ENCODE data around the gene LDB1. TPM values are rescaled to one million over a fixed set of nuclear protein-coding genes. Genes with fewer than 3 reads are reported as not detected.

LDB1 gene, protein sequence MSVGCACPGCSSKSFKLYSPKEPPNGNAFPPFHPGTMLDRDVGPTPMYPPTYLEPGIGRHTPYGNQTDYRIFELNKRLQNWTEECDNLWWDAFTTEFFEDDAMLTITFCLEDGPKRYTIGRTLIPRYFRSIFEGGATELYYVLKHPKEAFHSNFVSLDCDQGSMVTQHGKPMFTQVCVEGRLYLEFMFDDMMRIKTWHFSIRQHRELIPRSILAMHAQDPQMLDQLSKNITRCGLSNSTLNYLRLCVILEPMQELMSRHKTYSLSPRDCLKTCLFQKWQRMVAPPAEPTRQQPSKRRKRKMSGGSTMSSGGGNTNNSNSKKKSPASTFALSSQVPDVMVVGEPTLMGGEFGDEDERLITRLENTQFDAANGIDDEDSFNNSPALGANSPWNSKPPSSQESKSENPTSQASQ
- 10 to 100 TPM; 11.9 to 51.9 TPM for total RNA-seq
- 1 to 10 TPM; 2.4 to 8.6 TPM for polyA plus RNA-seq

DNA sequence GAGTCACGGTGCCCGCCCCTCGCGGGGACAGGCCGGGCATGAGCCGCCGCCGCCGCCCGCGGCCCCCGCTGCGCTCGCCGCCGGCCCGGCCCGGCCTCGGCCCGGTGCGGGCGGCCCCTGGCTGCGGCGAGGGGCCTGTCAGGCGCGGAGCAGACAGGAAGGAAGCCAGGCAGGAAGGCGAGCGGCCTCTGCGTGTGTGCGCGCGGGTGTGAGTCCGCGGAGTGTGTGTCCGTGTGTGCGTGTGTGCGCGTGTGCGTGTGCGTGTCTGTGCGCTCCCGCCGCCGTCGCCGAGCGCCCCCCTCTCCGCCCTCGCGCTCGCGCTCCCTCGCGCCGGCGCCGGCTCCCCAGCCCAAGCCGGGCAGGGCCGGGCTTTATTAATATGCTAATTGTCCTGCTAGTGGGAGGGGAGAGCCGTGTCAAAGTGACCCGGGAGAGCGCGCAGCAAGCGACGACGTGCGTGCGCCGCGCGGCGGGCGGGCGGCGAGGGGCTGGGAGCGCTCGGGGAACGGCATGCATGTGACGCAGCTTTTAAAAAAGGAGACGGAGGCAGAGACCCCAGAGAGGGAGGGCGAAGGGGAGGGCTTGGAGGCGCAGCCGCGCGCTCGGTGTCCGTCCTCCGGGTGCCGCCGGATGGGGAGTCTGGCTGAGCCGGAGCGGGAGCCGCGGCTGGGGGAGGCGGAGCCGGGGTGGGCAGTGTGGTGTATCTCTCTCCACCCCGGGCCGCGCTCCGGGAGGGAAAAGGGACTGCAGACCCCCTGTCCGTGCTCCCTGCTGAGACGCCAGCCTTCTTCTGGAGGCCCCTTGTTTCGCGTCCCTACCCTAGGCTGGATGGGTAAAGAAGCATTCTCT lies at the start of gene LDB1:
Gene LDB1 (minus strand): TSS at position 227 of the 849 bp plus-strand sequence. CDS start 258 bp downstream, outside the sequence.
- Histone ChIP-seq H3K27ac (ENCODE audit: low read depth in 1 of 2, low read length in 2 of 2) (peak within 1 kb of the TSS; percentile 91 to 93), H3K4me3 (ENCODE audit: low read depth in 1 of 3, low read length in 3 of 3) (peak within 1 kb of the TSS; percentile 69 to 89 (median 83)), H3K27me3 (ENCODE audit: control insufficient read depth in 4 of 4, insufficient read depth in 4 of 4, low read length in 3 of 4) (no peaks in the 10 kb centered on the region), H3K36me3 (ENCODE audit: control insufficient read depth in 4 of 4, insufficient read depth in 3 of 4, low read depth in 1 of 4, low read length in 3 of 4) (no peaks in the 10 kb centered on the region), H3K9ac (ENCODE audit: low read depth in 1 of 2, low read length in 2 of 2) (peak within 1 kb of the TSS; percentile 49 to 58), H3K4me1 (ENCODE audit: control insufficient read depth in 4 of 4, insufficient read depth in 4 of 4, low read length in 3 of 4) (peaks cover 11 to 52% (median 37%) of the 10 kb centered on the region in 4 donors), H3K9me3 (ENCODE audit: control insufficient read depth in 4 of 4, low read length in 3 of 4) (no peaks in the 10 kb centered on the region)
- under 1% methylated on average over 104 of the region's 104 CpGs for WGBS
- DNase-seq (ENCODE audit: low spot score), result peak; percentile 74
- TF ChIP-seq, protein P1, sequence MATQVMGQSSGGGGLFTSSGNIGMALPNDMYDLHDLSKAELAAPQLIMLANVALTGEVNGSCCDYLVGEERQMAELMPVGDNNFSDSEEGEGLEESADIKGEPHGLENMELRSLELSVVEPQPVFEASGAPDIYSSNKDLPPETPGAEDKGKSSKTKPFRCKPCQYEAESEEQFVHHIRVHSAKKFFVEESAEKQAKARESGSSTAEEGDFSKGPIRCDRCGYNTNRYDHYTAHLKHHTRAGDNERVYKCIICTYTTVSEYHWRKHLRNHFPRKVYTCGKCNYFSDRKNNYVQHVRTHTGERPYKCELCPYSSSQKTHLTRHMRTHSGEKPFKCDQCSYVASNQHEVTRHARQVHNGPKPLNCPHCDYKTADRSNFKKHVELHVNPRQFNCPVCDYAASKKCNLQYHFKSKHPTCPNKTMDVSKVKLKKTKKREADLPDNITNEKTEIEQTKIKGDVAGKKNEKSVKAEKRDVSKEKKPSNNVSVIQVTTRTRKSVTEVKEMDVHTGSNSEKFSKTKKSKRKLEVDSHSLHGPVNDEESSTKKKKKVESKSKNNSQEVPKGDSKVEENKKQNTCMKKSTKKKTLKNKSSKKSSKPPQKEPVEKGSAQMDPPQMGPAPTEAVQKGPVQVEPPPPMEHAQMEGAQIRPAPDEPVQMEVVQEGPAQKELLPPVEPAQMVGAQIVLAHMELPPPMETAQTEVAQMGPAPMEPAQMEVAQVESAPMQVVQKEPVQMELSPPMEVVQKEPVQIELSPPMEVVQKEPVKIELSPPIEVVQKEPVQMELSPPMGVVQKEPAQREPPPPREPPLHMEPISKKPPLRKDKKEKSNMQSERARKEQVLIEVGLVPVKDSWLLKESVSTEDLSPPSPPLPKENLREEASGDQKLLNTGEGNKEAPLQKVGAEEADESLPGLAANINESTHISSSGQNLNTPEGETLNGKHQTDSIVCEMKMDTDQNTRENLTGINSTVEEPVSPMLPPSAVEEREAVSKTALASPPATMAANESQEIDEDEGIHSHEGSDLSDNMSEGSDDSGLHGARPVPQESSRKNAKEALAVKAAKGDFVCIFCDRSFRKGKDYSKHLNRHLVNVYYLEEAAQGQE (IDR thresholded peaks at IDR 0.05), result peak; percentile 17
- TF ChIP-seq, protein P2, sequence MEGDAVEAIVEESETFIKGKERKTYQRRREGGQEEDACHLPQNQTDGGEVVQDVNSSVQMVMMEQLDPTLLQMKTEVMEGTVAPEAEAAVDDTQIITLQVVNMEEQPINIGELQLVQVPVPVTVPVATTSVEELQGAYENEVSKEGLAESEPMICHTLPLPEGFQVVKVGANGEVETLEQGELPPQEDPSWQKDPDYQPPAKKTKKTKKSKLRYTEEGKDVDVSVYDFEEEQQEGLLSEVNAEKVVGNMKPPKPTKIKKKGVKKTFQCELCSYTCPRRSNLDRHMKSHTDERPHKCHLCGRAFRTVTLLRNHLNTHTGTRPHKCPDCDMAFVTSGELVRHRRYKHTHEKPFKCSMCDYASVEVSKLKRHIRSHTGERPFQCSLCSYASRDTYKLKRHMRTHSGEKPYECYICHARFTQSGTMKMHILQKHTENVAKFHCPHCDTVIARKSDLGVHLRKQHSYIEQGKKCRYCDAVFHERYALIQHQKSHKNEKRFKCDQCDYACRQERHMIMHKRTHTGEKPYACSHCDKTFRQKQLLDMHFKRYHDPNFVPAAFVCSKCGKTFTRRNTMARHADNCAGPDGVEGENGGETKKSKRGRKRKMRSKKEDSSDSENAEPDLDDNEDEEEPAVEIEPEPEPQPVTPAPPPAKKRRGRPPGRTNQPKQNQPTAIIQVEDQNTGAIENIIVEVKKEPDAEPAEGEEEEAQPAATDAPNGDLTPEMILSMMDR (IDR thresholded peaks at IDR 0.05; ENCODE audit: low read depth, low read length, missing input control), result no peak
- peak; percentile 24 for TF ChIP-seq YY1 (IDR thresholded peaks at IDR 0.05)
- peak; percentile 7 for TF ChIP-seq SP1 (IDR thresholded peaks at IDR 0.05)
- no peak for TF ChIP-seq RXRA (IDR thresholded peaks at IDR 0.05)
- no peak for TF ChIP-seq FOXA1 (IDR thresholded peaks at IDR 0.05)
- TF ChIP-seq, protein P3, sequence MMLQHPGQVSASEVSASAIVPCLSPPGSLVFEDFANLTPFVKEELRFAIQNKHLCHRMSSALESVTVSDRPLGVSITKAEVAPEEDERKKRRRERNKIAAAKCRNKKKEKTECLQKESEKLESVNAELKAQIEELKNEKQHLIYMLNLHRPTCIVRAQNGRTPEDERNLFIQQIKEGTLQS (IDR thresholded peaks at IDR 0.05), result no peak

DNA sequence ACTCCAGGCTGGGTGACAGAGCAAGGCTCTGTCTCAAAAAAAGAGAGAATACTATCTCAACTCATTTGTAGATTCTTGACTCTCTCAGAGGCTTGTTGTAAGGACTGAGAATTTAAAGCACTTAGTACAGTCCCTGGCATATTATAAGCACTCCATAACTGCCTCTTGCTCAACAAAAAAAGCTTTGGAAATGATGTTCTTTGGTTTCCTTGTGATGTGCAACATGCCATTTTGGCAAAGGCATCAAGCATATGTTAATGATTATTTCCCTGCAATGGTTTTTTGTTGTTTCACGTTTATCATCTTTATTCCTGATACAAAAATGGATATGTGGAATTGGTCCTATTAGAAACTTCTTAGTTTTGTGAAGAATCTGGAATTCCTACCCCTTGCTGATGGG lies 47.7 kb upstream of the LDB1 start:
- WGBS, result 26% methylated on average over 1 of the region's 1 CpG
- H3K27ac ChIP-seq (ENCODE audit: low read depth in 1 of 2, low read length in 2 of 2), result no peak overlapping the region
- no peak for DNase-seq (ENCODE audit: low spot score)
- H3K27me3 ChIP-seq (ENCODE audit: control insufficient read depth in 4 of 4, insufficient read depth in 4 of 4, low read length in 3 of 4), result no peaks in the 10 kb centered on the region
- H3K9ac ChIP-seq (ENCODE audit: low read depth in 1 of 2, low read length in 2 of 2), result no peak overlapping the region
- no peaks in the 10 kb centered on the region for H3K9me3 ChIP-seq (ENCODE audit: control insufficient read depth in 4 of 4, low read length in 3 of 4)
- no peak overlapping the region for H3K4me3 ChIP-seq (ENCODE audit: low read depth in 1 of 3, low read length in 3 of 3)
- H3K36me3 ChIP-seq (ENCODE audit: control insufficient read depth in 4 of 4, insufficient read depth in 3 of 4, low read depth in 1 of 4, low read length in 3 of 4), result peaks cover 2 to 11% (median 7%) of the 10 kb centered on the region in 4 donors
- H3K4me1 ChIP-seq (ENCODE audit: control insufficient read depth in 4 of 4, insufficient read depth in 4 of 4, low read length in 3 of 4), result peaks cover 0 to 6% (median 2%) of the 10 kb centered on the region in 4 donors
- TF ChIP-seq SP1 (IDR thresholded peaks at IDR 0.05) (no peak), RAD21 (IDR thresholded peaks at IDR 0.05) (no peak), TAF1 (conservative IDR thresholded peaks at IDR 0.05) (no peak), HNF4A (conservative IDR thresholded peaks at IDR 0.05) (no peak), RXRA (IDR thresholded peaks at IDR 0.05) (no peak), FOXA2 (IDR thresholded peaks at IDR 0.05) (no peak), HNF4G (IDR thresholded peaks at IDR 0.05) (no peak), EGR1 (IDR thresholded peaks at IDR 0.05; ENCODE audit: low read depth in 2 of 2) (no peak), JUND (IDR thresholded peaks at IDR 0.05) (no peak), NR2F2 (IDR thresholded peaks at IDR 0.05) (no peak), GABPA (IDR thresholded peaks at IDR 0.05 in 1 of 2, conservative IDR thresholded peaks at IDR 0.05 in 1 of 2) (no peak)
- TF ChIP-seq, protein P3 (IDR thresholded peaks at IDR 0.05), result no peak
- TF ChIP-seq, protein P2 (IDR thresholded peaks at IDR 0.05; ENCODE audit: low read depth, low read length, missing input control), result no peak
- TF ChIP-seq, protein P1 (IDR thresholded peaks at IDR 0.05), result no peak

All from liver (tissue), 9 donors.